HTR-8/SVneo (cell line): ENCODE results near the gene SFXN2.
"Not testable (repeated sequence)": the region's sequence is repeated elsewhere in the genome, so short reads cannot be mapped to it uniquely, and the experiment has no call there.

Experiments used
- DNase-seq: peaks from one replicate; pipeline ENCODE4 v3.0.0; 2011; ENCODE audit warnings: low spot score, mixed read lengths; ENCODE audit not compliant: insufficient read length
- FAIRE-seq: peaks from 2 replicates; lab custom pipeline; 2011; peaks lifted over from hg19 to GRCh38; lab: Jason Lieb, UNC

SFXN2 gene

GRCh38 chr10:102714621-102715455, at the start of gene SFXN2:
SFXN2 (plus strand) TSS chr10:102714636; CDS start chr10:102726637, 12,001 bp downstream.
- FAIRE-seq (no peak), DNase-seq (no peak)

DNA sequence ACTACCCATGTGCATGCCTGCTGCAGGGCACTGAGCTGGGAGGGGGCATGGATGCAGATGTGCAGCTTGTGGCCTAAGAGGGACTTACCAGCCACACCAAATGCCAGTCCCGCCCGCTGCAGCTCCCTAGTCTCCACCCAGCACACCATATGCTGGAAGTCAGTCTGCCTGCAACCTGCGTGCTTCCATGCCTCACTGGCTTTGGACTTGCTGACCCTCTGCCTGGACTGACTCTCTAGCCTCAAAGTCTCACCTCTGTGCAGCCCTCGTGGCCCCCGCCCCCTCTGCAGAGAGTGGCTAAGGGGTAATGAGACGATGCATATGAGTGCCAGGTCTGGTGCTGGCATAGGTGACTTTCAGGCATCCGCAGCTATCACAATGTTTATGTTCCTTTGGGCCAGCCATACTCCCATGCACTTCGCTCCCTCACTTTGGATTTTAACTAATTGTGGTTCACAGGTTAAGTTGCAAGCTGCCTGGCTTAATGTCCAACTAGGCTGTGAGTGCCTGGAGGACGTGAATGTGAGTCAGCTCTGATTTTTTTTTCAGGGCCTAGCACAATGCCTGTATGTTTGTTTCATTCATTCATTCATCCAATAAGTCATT, 48.4 kb upstream of the SFXN2 start:
- FAIRE-seq (peak; percentile 73), DNase-seq (no peak)

DNA sequence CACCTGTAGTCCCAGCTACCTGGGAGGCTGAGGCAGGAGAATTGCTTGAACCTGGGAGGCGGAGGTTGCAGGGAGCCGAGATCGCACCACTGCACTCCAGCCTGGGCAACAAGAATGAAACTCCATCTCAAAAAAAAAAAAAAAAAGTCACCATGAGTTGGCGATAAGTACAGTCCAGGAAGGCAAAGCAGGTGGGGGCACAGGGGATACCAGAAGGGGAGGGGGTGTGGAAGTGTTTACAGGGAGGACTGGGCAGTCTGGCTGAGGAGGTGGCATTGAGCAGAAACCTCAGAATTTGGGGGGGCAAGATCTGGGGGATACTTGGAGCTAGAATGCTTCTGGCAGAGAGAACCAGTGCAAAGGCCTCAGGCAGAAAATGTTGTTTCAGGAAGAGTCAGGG, 47.0 kb upstream of the SFXN2 start:
- not testable (repeated sequence) for DNase-seq, FAIRE-seq

GRCh38 chr10:102668326-102669107, 45.9 kb upstream of the SFXN2 start:
- FAIRE-seq (no peak), DNase-seq (no peak)

DNA sequence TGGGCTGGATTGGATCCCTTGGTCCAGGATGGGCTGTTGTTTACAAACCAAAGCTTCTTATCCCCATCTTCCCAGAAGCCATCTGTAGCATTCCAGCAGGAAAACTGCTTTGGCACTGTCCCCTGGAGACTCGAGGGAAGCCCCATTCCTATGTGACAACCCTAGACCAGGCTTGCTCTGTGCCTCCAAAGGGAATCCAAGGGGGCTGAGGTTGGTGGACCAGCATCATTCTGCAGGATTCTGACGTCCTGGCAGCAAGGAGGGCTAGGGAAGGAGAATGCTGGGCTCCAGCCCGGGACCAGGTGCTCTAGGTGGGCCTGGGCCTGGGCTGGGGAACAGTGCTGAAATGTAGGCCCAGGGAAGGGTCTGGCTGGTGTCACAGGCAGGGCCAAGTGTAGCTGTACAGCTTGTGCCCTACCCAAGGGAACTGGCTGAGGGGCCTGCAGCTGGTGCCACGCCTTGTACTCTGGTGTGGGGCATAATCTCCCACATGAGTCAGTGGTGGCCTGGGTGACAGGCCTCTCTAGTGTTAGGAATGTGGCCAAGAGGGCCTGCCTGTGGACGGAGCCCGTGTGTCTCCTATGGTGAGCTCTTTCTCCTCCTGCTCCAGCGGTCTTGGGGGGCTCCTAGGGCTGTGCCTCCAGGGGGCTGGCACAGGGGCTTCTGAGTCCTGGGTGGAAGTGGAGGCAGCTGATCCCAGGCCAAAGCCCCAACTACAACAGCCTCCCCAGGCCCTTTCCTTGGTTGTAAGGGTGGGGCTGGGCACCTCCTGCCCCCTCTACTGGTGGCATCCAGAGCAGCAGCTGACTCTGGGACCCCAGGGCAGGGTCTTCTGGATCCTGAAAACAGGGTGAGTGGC, 45.0 kb upstream of the SFXN2 start:
- FAIRE-seq (no peak), DNase-seq (peak; percentile 36)

GRCh38 chr10:102670065-102670670, 44.3 kb upstream of the SFXN2 start:
- no peak for DNase-seq

GRCh38 chr10:102670871-102671434, 43.5 kb upstream of the SFXN2 start:
- DNase-seq: no peak
- no peak for FAIRE-seq

More at GRCh38 chr10:102670065-102670670, 44.3 kb upstream of the SFXN2 start:
- no peak for FAIRE-seq

- FAIRE-seq: no peak
- DNase-seq: no peak
Observed at GRCh38 chr10:102673236-102673818, 41.1 kb upstream of the SFXN2 start.

- no peak for FAIRE-seq
- DNase-seq: no peak
Observed at GRCh38 chr10:102673819-102674511, 40.5 kb upstream of the SFXN2 start.

DNA sequence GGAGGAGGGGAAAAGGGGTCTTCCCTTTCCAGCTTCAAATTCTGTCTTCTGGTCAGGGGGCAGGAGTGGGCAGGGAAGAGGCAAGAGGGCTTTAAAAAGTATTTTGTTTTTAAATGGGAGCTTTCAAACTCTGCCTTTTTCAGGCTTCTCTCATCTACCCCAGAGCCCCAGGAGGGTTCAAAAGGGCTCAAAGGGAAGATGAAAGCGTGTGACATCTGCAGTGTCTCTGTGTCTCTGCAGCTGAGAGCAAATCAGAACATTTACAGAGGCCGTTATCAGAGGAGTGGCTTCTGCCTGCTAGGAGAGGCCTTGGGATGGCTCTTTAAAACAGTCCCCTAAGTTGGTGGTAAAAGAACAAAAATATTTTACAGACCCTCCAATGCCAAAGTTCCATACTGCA, 39.9 kb upstream of the SFXN2 start:
- DNase-seq: no peak
- no peak for FAIRE-seq

DNA sequence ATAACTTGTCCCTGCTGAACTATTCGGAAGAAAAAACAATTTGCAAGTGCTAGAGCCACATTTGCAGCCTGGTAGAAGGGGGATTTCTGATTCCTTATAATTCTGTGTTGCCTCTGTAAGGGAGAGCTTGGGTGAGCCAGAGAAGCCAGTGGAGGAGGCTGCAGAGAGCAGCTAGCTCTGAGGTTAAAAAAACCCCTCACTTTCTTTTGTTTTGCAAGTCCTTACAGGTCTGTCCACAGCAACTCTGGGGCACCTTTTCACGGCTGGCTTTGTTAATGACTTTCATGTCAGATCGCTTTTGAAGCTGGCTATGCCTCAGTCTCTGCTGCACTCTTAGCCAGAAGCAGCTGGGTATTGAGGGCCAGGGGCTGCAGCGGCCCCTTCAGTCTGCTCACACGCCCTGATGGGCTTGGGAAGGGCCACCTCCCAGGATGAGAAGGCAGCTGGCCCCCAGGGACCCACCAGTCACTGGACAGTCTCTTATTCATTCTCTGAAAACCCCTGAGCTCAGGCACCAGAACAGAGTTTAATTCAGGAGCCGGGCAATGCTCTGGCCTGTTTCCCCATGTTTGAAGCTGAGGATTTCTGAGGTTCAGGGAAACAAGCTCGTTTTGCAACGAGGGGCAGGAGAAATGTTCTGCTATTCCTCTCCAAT, 39.3 kb upstream of the SFXN2 start:
- no peak for FAIRE-seq
- DNase-seq: no peak

DNA sequence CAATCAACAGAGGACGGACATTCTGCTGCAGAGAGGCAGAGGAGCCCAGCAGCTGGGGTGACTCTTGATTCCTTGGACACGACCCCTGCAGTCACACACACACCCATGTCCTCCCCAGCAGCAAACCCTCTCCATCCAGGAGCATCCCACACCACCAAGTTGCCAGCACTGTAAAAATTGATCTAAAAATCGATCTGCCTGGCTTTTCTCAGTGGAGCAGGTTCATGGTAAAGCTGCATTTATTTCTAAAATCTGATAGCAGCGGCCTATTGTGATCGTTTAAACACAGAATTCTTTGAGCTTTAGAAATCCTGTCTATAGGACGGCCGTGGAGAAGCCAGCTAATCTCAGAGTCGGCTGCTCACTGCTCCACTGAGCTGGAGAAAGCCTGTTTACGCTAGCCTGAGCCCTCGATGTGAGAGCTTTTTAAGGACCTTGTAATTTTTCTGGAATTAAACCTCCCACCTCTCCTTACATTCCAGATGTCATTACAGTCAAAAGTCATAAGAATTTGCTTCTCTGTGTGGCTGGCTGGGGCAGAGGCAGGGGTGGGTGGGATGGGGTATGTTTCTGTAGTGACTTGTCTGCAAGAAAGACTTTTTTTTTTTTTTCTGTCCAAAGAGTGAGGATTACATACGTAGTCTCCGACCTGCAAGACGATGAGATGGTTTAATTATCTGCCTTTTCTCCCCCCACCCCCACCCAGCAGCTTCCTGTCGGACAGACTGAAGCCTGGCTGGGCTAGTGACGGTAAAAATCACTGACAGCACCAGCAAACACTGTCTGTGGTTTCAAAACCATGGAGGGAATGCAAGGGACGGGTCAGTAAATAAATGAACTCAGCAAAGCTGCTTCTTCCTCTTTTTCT, 38.5 kb upstream of the SFXN2 start:
- FAIRE-seq: no peak
- DNase-seq: peak; percentile 71

GRCh38 chr10:102676534-102677315, 37.7 kb upstream of the SFXN2 start:
- FAIRE-seq (no peak), DNase-seq (no peak)

- no peak for DNase-seq
- no peak for FAIRE-seq
Observed at GRCh38 chr10:102677331-102678067, 36.9 kb upstream of the SFXN2 start.

DNA sequence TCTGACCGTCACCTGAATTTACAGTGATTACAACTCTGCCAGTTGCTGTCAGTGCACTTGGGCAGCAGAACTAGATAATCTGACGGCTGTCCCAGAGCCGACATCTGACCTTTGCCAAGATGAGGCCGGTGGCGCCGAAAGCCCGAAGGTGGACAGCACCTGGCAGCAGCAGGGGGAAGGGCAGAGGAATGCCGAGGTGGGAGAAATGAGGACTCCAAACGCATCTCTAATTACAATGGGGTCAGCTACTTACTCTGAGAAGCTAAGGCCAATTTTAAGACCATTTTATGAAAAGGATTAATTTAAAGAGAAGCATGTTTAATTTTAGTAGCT, 36.4 kb upstream of the SFXN2 start:
- DNase-seq (no peak), FAIRE-seq (no peak)
